Activated CD4-positive, alpha-beta T cell treated with anti-CD3 and anti-CD28 coated beads, Interleukin-2, Interleukin-6, amounts not matched to agents 100 ng/mL and 50 ng/mL, durations not matched to agents 16 hours and 8 hours (primary cell): ENCODE data around the gene PTPRCAP.
"Not testable (repeated sequence)": the region's sequence is repeated elsewhere in the genome, so short reads cannot be mapped to it uniquely, and the experiment has no call there.

Experiments used
- DNase-seq: peaks from one replicate; pipeline ENCODE4 v3.0.0-alpha.2; 2020

PTPRCAP gene

DNA sequence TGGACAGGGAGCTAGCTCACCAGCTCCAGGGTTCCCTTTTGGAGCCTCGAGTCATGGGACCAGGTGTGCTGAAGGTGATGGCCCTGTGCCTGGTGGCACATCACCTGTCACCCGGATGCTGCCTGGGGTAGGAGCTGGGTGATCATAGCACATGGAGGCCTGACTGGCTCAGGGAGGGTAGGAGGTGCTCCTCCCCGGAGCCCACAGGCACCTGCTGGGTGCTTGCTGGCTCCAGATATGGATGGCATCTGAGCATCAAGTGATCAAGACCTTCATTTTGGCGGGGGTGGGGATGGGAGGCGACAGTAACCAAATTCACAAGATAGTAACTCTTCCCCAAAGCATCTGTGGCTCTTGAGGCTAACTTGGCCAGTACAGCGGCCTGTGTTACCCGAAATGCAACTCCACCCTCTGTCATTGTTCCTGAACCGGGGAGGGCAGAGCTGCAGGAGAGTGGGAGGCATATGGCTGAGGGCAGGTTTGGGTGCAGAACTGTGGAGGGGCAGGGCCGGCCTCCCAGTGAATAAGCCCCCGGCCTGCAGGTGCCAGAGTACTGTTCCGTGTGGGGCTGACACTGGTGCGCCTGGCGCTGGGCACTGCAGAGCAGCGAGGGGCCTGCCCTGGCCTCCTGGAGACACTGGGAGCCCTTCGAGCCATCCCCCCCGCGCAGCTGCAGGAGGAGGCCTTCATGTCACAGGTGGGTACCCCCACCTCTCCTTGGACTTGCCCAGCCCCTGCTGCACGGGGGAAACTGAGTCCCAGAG, 28.9 kb downstream of the PTPRCAP start:
- no peak for DNase-seq

DNA sequence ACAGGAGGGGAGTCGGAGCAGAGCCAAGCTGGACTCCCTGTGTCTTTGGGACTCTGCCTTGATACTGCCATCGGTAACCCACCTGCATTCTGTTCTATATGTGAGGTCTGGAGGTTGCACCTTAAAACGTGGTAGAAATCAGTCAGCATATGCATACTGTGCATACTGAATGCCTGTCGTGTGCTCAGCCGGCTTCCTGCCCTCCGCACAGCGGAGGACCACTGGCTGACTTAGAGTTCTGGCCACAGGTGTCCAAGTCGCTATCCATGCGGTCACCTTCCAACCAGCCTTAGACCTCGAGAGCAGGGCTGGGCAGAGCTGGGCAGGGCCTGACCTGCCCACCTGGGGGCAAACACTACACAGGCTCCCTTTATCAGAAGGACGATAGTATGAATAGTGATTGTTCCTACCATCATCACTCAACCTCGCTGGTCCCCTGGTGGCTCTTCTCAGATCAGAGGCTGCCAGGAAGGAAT, 29.8 kb downstream of the PTPRCAP start:
- no peak for DNase-seq

DNA sequence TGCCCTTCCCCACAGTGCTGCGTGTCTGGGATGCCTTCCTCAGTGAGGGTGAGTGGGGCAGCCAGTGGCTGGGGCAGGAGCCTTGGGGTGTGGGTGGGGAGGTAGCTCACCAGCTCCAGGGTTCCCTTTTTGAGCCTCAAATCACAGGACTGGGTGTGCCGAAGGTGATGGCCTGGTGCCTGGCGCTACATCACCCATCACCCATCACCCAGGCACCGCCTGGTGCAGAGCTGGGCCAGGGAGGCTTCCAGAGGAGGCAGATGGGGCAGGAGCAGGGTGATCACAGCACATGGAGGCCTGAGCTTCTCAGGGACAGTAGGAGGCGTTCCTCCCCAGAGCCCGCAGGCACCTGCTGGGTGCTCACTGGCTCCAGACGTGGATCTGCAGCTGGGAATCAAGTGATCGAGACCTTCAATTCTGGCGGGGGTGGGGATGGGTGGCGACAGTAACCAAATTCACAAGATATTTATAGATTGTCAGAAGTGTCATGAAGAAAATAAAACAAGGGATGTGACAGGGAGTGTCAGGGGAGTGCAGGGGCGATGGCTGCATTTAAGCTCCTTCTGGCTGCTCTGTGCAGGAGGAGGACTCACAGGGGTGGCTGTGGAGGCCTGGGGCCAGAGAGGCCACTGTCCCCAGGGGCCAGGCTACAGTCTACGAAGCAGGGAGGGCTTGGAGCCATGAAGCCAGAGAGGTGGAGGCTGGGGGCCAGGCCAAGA, 30.4 kb downstream of the PTPRCAP start:
- no peak for DNase-seq

- DNase-seq = no peak
These were observed 31.0 kb downstream of the PTPRCAP start for GRCh38 chr11:67406420-67406968.

DNA sequence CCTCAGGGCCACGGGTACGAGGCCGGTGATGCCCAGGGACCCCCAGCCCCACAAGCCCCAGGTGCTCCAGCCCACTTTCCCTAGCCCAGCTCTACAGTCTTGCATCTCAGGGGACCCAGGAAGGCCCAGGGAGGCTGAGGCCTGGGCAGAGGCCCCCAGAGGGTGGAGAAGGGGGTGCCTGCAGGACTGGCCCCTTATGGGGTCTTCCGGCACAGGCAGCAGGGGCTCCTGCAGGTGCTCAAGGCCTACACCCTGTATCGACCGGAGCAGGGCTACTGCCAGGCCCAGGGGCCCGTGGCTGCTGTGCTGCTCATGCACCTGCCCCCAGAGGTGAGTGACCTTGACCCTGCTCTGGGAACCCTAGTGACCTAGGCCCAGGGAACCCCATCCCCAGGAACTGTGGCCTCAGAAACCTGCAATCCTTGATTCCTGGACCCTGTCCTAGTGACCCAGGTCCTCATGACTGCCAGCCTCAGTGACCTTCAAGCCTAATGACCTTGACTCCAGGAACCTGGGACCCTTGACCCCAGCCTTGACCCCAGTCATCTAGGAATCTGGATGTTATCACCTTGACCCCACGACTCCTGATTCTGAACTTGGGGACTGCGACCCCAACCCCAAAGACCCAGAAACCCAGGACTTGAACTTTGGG, 31.7 kb downstream of the PTPRCAP start:
- DNase-seq = no peak

- no peak for DNase-seq
These were observed 32.3 kb downstream of the PTPRCAP start for GRCh38 chr11:67405196-67405567.

GRCh38 chr11:67404515-67405195, 32.8 kb downstream of the PTPRCAP start:
- peak; percentile 80 for DNase-seq

DNA sequence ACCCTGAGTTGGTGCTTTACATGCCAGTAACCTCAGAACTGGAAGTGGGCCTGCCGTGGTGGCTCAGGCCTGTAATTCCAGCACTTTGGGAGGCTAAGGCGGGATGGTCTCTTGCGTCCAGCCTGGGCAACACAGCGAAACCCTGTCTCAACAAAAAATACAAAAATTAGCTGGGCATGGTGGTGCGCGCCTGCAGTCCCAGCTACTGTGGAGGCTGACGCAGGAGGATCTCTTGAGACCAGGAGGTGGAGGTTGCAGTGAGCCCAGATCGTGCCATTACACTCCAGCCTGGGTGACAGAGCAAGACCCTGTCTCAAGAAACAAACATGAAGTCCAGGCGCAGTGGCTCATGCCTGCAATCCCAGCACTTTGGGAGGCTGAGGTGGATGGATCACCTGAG, 34.4 kb downstream of the PTPRCAP start:
- not testable (repeated sequence) for DNase-seq

GRCh38 chr11:67402192-67402839, 35.2 kb downstream of the PTPRCAP start:
- not testable (repeated sequence) for DNase-seq

- DNase-seq = peak; percentile 95
These were observed 35.8 kb downstream of the PTPRCAP start, which contains the start of gene PPP1CA for GRCh38 chr11:67401495-67402191. Gene PPP1CA (minus strand): TSS chr11:67401858. CDS start chr11:67401782, 76 bp downstream.

DNA sequence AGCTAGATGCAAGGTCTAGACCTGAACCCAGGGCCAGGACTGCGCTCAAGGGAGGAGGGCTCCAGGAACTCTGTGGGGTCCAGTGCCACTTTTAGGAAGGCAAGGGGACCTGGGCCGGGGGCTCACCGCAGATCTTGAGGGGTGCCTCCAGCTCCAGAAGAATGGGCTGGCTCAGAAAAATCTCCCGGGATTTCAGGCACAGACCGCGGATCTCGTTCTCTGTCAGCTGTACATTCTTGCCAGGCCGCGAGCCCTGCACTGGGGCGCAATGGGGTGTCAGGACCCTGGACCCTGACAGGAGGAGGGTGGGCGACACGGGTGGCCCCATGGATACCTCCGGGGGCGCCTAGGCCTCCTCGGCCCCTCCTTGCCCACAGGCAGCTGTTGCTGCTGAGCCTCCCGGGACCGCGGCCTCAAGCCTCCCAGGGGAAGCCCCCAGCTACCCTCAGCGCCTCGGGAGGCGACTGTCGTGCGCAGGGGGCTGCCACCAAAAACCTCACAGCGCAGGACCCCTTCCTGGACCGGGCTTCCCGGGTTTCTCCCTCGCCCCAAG, 36.5 kb downstream of the PTPRCAP start:
- DNase-seq = no peak

- DNase-seq = no peak
These were observed 37.1 kb downstream of the PTPRCAP start for GRCh38 chr11:67400251-67400941.

GRCh38 chr11:67398661-67399563, 38.6 kb downstream of the PTPRCAP start:
- DNase-seq = no peak

- no peak for DNase-seq
These were observed 39.4 kb downstream of the PTPRCAP start for GRCh38 chr11:67397986-67398660.

DNA sequence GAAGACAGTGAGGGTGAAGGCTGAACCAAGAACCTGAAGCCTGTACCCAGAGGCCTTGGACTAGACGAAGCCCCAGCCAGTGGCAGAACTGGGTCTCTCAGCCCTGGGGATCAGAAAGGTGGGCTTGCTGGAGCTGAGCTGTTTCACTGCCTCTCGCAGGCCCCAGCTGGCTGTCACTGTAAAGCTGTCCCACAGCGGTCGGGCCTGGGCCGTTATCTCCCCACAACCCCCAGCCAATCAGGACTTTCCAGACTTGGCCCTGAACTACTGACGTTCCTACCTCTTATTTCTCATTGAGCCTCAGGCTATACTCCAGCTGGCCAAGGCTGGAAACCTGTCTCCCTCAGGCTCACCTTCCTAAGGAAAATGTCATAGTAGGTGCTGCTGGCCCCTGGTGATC, 39.9 kb downstream of the PTPRCAP start:
- no peak for DNase-seq

DNA sequence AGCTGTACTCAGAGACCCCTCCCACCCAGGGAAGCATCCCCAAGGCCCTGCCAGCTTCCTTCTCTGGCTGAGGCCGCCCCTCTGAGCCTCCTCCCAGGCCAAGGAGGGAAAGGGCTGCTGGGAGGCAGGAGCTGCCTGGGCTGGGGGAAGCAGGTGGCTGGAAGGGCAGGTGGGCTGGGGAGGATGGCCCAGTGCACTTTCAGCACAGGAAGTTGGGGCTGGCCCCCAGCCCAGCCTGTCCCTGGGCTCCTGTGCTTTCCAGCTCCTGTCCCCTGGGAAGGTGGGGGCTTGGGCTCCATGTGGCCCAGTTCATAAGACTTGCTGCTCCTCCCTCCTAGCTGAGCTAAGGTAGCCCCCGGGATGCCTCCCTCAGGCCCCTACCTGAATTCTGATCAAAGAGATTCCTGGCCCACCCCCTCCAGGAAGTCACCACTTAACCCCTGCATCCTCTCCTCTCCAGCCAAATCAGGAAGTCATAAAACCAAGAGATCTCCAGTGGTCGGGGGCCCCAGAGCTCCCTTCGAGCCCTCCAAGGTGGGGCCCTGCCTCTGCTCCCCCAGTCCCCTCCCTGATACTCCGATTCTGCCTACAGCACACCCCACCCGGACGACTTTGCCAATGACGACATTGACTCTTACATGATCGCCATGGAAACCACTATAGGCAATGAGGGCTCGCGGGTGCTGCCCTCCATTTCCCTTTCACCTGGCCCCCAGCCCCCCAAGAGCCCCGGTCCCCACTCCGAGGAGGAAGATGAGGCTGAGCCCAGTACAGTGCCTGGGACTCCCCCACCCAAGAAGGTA, 40.7 kb downstream of the PTPRCAP start:
- DNase-seq = no peak

DNA sequence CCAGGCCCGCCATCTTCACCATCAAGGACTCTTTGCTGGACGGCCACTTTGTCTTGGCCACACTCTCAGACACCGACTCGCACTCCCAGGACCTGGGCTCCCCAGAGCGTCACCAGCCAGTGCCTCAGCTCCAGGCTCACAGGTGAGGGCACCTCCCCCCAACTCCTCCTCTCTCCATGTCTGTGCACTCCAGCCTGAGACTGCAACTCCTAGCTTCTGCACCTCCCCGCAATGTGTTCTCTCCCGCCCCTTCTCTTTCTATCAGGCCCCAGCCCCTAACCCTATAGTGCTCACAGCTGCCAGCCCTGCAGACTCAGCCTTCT, 41.3 kb downstream of the PTPRCAP start:
- no peak for DNase-seq
